Right lobe of liver (tissue), 6 donors: Measurements from ENCODE around the gene DLL1. TPM values are rescaled to one million over a fixed set of nuclear protein-coding genes. Genes with fewer than 3 reads are reported as not detected.
A peak's percentile ranks its signal among the peaks of the same experiment; 100 is the strongest.

Experiments used
- ATAC-seq, 4 donors: fragments of 200-7000 bp; cut with Tn5 transposase; one replicate each; pipeline ENCODE4 v1.9.1; 2020; ENCODE audit warnings: mild to moderate bottlenecking in 4 of 4, moderate library complexity in 4 of 4
- DNase-seq, 3 donors: peaks; one replicate each; pipeline ENCODE4 v3.0.0-alpha.2; 2020
- H3K27ac ChIP-seq, 3 donors: fragments of 200-600 bp; one replicate each; pipeline ENCODE4 v1.8.0; 2022
- H3K27me3 ChIP-seq, 2 donors: fragments of 200-600 bp; one replicate each; pipeline ENCODE4 v1.8.0; 2022
- H3K36me3 ChIP-seq, 4 donors: fragments of 200-600 bp; sonication (generic) in 1 of 4; one replicate each; pipeline versions ENCODE4 v1.5.1 to v1.8.0; 2017 to 2022; ENCODE audit warnings: control low read depth in 1 of 4
- H3K4me1 ChIP-seq, 4 donors: fragments of 200-600 bp; sonication (generic) in 1 of 4; one replicate each; pipeline versions ENCODE4 v1.5.1 to v1.8.0; 2017 to 2022; ENCODE audit warnings: control low read depth in 1 of 4
- H3K4me3 ChIP-seq, 3 donors: fragments of 200-600 bp; one replicate each; pipeline ENCODE4 v1.8.0; 2022
- H3K9me3 ChIP-seq, 4 donors: fragments of 200-600 bp; sonication (generic) in 1 of 4; one replicate each; pipeline versions ENCODE4 v1.5.1 to v1.8.0; 2017 to 2022; ENCODE audit warnings: control low read depth in 1 of 4
- POLR2A ChIP-seq: fragments of 450-650 bp; IDR thresholded peaks from one replicate; pipeline ENCODE4 v1.6.1; 2017; ENCODE audit warnings: antibody characterized with exemption, mild to moderate bottlenecking
- WGBS: methylation state at CpG from one replicate; pipeline ENCODE4 v1.1.6; 2018; ENCODE audit warnings: low coverage, low lambda C conversion rate; ENCODE audit not compliant: insufficient coverage; ENCODE audit errors: missing lambda C conversion rate; 5-methylcytosine and 5-hydroxymethylcytosine counted together
- intact Hi-C, 2 donors: fragments of 100-400 bp; cut with DNase I; formaldehyde crosslinking; loops; one replicate each; pipeline versions ENCODE4 v1.11.2 to v1.14.1; 2022
- total RNA-seq, 6 experiments: library from RNA; depleted of rRNA in 2 of 6; stranded (reverse); fragments of >200 nt in 2 of 6; fragmentation: NEBNext Ultra II Directional in 3 of 6; extraction: Animal tissue kit (Norgen Biotek cat#: 25700) in 3 of 6; gene quantifications; one replicate each; pipeline versions ENCODE4 v1.1.0 to v1.2.4, GENCODE V29; 2016 to 2023
- TF ChIP-seq, protein P1 (sequence below), 4 donors: fragments of 200-600 bp in 3 of 4; fragments of 450-650 bp in 1 of 4; IDR thresholded peaks; one replicate each; pipeline versions ENCODE4 v1.5.1 to v1.8.0; 2016 to 2022; ENCODE audit warnings: antibody characterized with exemption in 4 of 4, mild to moderate bottlenecking in 2 of 4
- donor health status: DM: no; HTN: yes; CAD: no.
- donor health status: DM: no; HTN: no; CAD: no.
- donor health status: DM: no; HTN: no; CAD: no.
- donor health status: DM: no; HTN: yes; CAD: no.
- donor health status: DM: no; HTN: yes; CAD: no.

DLL1 gene
- total RNA-seq, 6 experiments from 2014 or later = 2.0 to 9.6 (median 3.4) TPM

DNA sequence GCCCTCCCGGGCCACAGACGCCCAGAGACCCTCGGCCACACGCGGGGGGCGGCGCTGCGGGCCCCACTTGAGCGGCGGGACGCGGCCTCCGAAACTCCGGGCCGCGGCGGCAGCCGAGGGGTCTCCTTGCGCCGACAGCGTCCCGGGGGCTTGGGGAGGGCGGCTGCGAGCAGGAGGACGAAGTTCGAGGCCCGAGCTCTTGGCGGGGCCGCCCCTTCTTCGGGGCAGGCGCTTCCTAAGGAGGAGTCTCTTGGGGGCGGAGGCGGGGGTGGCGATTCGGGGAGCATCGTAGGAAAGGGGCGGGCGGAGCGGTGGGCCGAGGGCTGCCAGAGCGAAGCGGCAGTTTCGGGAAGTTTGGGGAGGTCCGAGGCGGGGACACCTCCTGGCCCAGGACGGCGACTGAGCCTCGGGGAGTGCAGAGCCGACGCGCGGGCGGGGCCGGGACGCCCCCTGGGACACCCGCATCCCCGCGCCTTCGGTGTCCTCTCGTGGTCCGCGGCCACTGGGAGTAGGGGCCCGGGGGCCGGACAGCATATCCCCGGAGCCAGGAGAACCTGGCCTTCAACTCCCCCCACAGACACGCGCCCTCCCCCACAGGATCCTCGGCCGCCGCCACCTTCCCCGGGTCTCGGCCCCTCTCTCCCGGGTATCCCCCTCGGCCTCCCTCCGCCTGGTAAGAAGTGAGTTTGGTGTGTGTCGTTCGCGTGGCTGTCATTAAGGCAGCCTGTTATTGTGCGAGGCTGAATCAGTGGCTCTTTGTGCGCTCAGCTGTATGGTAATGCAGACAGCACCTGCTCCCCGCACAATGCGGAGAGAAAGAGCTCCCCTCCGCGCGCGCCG, 613 bp upstream of the DLL1 start:
- ATAC-seq = peak; percentile 45 to 60 (median 56)
- peaks cover 0 to 43% (median 9%) of the 10 kb centered on the region in 4 donors for H3K4me1 ChIP-seq
- peak; percentile 71 to 84 (median 79) for DNase-seq
- H3K9me3 ChIP-seq = no peaks in the 10 kb centered on the region
- intact Hi-C loops = no loop called here
- H3K27me3 ChIP-seq = peaks cover 0 to 23% of the 10 kb centered on the region in 2 donors
- WGBS = 3% methylated on average over 6 of the region's 87 CpGs
- H3K27ac ChIP-seq = peak overlapping the region in 2 of 3 donors; percentile 21 to 54
- H3K4me3 ChIP-seq = peak overlapping the region; percentile 39 to 63 (median 40)
- H3K36me3 ChIP-seq = no peaks in the 10 kb centered on the region
- TF ChIP-seq, protein P1, sequence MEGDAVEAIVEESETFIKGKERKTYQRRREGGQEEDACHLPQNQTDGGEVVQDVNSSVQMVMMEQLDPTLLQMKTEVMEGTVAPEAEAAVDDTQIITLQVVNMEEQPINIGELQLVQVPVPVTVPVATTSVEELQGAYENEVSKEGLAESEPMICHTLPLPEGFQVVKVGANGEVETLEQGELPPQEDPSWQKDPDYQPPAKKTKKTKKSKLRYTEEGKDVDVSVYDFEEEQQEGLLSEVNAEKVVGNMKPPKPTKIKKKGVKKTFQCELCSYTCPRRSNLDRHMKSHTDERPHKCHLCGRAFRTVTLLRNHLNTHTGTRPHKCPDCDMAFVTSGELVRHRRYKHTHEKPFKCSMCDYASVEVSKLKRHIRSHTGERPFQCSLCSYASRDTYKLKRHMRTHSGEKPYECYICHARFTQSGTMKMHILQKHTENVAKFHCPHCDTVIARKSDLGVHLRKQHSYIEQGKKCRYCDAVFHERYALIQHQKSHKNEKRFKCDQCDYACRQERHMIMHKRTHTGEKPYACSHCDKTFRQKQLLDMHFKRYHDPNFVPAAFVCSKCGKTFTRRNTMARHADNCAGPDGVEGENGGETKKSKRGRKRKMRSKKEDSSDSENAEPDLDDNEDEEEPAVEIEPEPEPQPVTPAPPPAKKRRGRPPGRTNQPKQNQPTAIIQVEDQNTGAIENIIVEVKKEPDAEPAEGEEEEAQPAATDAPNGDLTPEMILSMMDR (IDR thresholded peaks at IDR 0.05) = peak in 2 of 4 donors; percentile 22
- TF ChIP-seq POLR2A = peak; percentile 30

DNA sequence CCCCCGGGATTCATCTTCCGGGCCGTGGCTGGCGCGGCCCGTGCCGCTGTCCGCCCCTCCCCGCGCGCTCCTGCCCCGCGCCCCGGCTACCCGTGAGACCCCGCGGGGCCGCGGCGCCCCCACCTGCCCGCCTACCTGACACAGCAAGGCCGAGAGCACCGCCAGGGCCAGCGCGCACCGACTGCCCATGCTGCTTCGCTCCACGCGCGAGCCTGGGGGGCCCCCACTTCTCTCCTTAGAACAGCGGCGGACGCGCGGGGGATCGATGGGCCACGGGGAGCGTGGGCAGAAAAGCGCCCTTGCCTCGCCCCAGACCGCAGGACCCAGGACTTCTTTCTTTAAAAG, 955 bp downstream of the DLL1 start:
- intact Hi-C loops = loop anchor here in 1 of 2 donors (10.0 kb wide), 2 partner anchors 65 to 115 kb away; no protein-coding TSS in a partner anchor
- Histone ChIP-seq H3K4me1 (peaks cover 0 to 29% (median 4%) of the 10 kb centered on the region in 4 donors), H3K27me3 (peaks cover 0 to 8% of the 10 kb centered on the region in 2 donors), H3K4me3 (peak overlapping the region; percentile 35 to 63 (median 60)), H3K9me3 (no peaks in the 10 kb centered on the region), H3K36me3 (no peaks in the 10 kb centered on the region), H3K27ac (peak overlapping the region; percentile 53 to 79 (median 55))
- DNase-seq = peak in 1 of 3 donors; percentile 46
- ATAC-seq = peak in 1 of 4 donors; percentile 4
- WGBS = 0% methylated on average over 7 of the region's 41 CpGs
- TF ChIP-seq, protein P1 (IDR thresholded peaks at IDR 0.05) = no peak
- TF ChIP-seq POLR2A = no peak

DNA sequence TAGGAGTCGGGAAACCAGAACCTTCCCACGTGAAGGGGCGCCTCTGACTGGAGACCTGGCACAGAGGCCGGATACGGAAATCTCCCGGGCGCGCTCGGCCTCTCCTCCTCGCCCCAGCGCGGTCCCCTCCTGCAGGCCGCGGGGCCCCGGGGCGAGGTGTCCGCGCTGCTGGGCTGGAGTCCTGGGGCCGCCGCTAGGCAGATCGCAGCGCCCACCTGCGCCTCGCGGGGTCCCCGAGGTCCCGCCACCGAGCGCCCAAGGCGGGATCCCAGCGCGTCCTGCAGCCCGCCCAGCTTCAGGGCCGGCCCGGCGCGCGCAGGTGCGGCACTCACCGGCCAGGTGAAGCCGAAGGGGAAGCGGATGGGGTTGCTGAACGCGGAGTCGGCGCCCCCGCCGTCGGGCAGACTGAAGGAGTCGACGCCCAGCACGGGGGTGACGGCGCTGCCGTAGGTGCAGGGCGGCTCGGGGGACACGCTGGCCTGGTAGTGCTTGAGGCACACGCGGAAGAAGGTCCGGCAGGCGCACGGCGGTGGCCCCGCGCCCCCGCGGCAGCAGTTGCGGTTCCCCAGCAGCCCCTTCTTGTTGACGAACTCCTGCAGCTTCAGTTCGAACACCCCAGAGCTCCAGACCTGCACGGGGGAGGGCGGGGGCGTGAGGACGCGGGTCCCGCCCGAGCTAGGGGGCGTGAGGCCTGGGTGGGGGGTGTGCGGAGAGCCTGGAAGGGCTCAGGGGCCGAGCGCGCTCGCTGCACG, 1.5 kb downstream of the DLL1 start:
- TF ChIP-seq, protein P1 (IDR thresholded peaks at IDR 0.05) = no peak
- no peak for TF ChIP-seq POLR2A
- H3K36me3 ChIP-seq = no peaks in the 10 kb centered on the region
- H3K4me3 ChIP-seq = peak overlapping the region; percentile 35 to 63 (median 60)
- DNase-seq (peak in 1 of 3 donors; percentile 38), ATAC-seq (no peak)
- H3K4me1 ChIP-seq = peaks cover 0 to 29% (median 4%) of the 10 kb centered on the region in 4 donors
- WGBS = under 1% methylated on average over 13 of the region's 85 CpGs
- intact Hi-C loops = loop anchor here in 1 of 2 donors (10.0 kb wide), 2 partner anchors 65 to 115 kb away; no protein-coding TSS in a partner anchor
- peaks cover 0 to 4% of the 10 kb centered on the region in 2 donors for H3K27me3 ChIP-seq
- no peaks in the 10 kb centered on the region for H3K9me3 ChIP-seq
- peak overlapping the region; percentile 53 to 79 (median 55) for H3K27ac ChIP-seq

DNA sequence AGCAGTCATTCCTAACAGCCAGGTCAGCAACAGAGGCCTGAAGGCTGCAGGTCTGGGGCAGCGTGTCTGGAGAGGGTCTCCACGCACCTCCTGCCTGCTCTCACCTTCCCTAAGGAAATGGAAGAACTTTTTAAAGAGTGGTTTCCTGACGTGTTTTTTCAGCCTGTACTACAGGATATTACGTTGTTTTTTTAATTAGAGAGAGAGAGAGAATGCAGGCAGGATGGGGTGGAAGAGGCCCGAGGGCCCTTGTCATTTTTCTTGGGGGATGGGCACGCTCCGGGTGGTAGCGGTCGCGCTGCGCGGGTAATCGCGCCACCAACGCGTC, 2.1 kb downstream of the DLL1 start:
- intact Hi-C loops = loop anchor here in 1 of 2 donors (10.0 kb wide), 2 partner anchors 64 to 114 kb away; no protein-coding TSS in a partner anchor
- TF ChIP-seq, protein P1 (IDR thresholded peaks at IDR 0.05) = no peak
- no peak for TF ChIP-seq POLR2A
- H3K9me3 ChIP-seq = no peaks in the 10 kb centered on the region
- ATAC-seq (no peak), DNase-seq (no peak)
- no peaks in the 10 kb centered on the region for H3K27me3 ChIP-seq
- H3K4me1 ChIP-seq = peaks cover 0 to 29% (median 4%) of the 10 kb centered on the region in 4 donors
- no peak overlapping the region for H3K27ac ChIP-seq
- H3K4me3 ChIP-seq = peak overlapping the region; percentile 35 to 63 (median 60)
- no peaks in the 10 kb centered on the region for H3K36me3 ChIP-seq
- WGBS = 5% methylated on average over 16 of the region's 16 CpGs
